GM23338 (cell line): Measurements from ENCODE around the gene PPP2R2D. TPM values are rescaled to one million over a fixed set of nuclear protein-coding genes. Genes with fewer than 3 reads are reported as not detected.
A peak's percentile ranks its signal among the peaks of the same experiment; 100 is the strongest.

Experiments used
- ATAC-seq: fragments of 200-7000 bp; cut with Tn5 transposase; 3 replicates; pipeline ENCODE4 v1.9.1; 2020
- DNase-seq: peaks from one replicate; pipeline ENCODE4 v3.0.0-alpha.2; 2015; ENCODE audit warnings: low spot score
- H2AFZ ChIP-seq: fragments of 200-600 bp; sonication (generic); 2 replicates; pipeline ENCODE4 v1.8.0; 2016; ENCODE audit warnings: antibody characterized with exemption, mild to moderate bottlenecking, moderate library complexity
- H3F3A ChIP-seq: fragments of 200-600 bp; sonication (generic); replicated peaks from 2 replicates; pipeline ENCODE4 v1.8.0; 2017; ENCODE audit warnings: antibody characterized with exemption, mixed run types, low read depth
- H3K27ac ChIP-seq: fragments of 200-600 bp; sonication (generic); 2 replicates; pipeline ENCODE4 v1.6.1; 2016; ENCODE audit warnings: low read depth
- H3K27me3 ChIP-seq: fragments of 200-600 bp; sonication (generic); 2 replicates; pipeline ENCODE4 v1.8.0; 2016; ENCODE audit warnings: mild to moderate bottlenecking, mixed run types, moderate library complexity; ENCODE audit not compliant: insufficient read depth
- H3K36me3 ChIP-seq: fragments of 200-600 bp; sonication (generic); 2 replicates; pipeline ENCODE4 v1.8.0; 2016; ENCODE audit warnings: mild to moderate bottlenecking; ENCODE audit not compliant: insufficient read depth
- H3K4me1 ChIP-seq: fragments of 200-600 bp; sonication (generic); 2 replicates; pipeline ENCODE4 v1.8.0; 2016; ENCODE audit warnings: mild to moderate bottlenecking, moderate library complexity; ENCODE audit not compliant: insufficient read depth
- H3K4me2 ChIP-seq: fragments of 200-600 bp; sonication (generic); 2 replicates; pipeline ENCODE4 v1.7.1; 2017; ENCODE audit warnings: mixed run types
- H3K4me3 ChIP-seq: fragments of 200-600 bp; sonication (generic); 2 replicates; pipeline ENCODE4 v1.6.1; 2016; ENCODE audit warnings: mixed run types
- H3K79me2 ChIP-seq: fragments of 200-600 bp; sonication (generic); replicated peaks from 2 replicates; pipeline ENCODE4 v1.8.0; 2017; ENCODE audit warnings: mild to moderate bottlenecking; ENCODE audit not compliant: insufficient read depth
- H3K9me2 ChIP-seq: fragments of 200-600 bp; sonication (generic); 2 replicates; pipeline ENCODE4 v1.8.0; 2017; ENCODE audit not compliant: insufficient read depth
- H4K20me1 ChIP-seq: fragments of 200-600 bp; sonication (generic); replicated peaks from 2 replicates; pipeline ENCODE4 v1.8.0; 2017; ENCODE audit warnings: mild to moderate bottlenecking; ENCODE audit not compliant: insufficient read depth
- H3K27ac Mint-ChIP-seq: 2 replicates; pipeline ENCODE4 v1.8.0; 2020; ENCODE audit warnings: inconsistent platforms, mild to moderate bottlenecking, moderate library complexity, mixed read lengths
- H3K27me3 Mint-ChIP-seq: 3 replicates; pipeline ENCODE4 v1.8.0; 2022; ENCODE audit warnings: low read depth, mild to moderate bottlenecking, moderate library complexity, mixed read lengths, inconsistent platforms; ENCODE audit not compliant: insufficient read depth, poor library complexity
- H3K36me3 Mint-ChIP-seq: 3 replicates; pipeline ENCODE4 v1.8.0; 2021; ENCODE audit warnings: low read depth, mild to moderate bottlenecking, inconsistent platforms, moderate library complexity, mixed read lengths
- H3K4me1 Mint-ChIP-seq: 3 replicates; pipeline ENCODE4 v1.8.0; 2020; ENCODE audit warnings: mild to moderate bottlenecking, inconsistent platforms, mixed read lengths
- H3K4me3 Mint-ChIP-seq: 3 replicates; pipeline ENCODE4 v1.8.0; 2021; ENCODE audit warnings: moderate library complexity, mild to moderate bottlenecking, inconsistent platforms, mixed read lengths
- H3K9me3 Mint-ChIP-seq: 3 replicates; pipeline ENCODE4 v1.8.0; 2020; ENCODE audit warnings: moderate library complexity, mild to moderate bottlenecking, inconsistent platforms, mixed read lengths
- CREB1 ChIP-seq: fragments of 250-450 bp; sonication (Bioruptor Pico); IDR thresholded peaks from 2 replicates; pipeline ENCODE4 v1.5.0; 2020; ENCODE audit warnings: low read depth, mild to moderate bottlenecking, moderate library complexity
- CTCF ChIP-seq, 2 experiments: fragments of 200-600 bp in 1 of 2; sonication (generic) in 1 of 2; conservative IDR thresholded peaks; 2 replicates each; pipeline versions ENCODE4 v1.5.1 to v1.6.1; 2016 to 2017; ENCODE audit warnings: antibody characterized with exemption in 2 of 2, low read depth in 2 of 2, mild to moderate bottlenecking in 2 of 2, moderate library complexity in 1 of 2
- ETS1 ChIP-seq: IDR thresholded peaks from 2 replicates; pipeline ENCODE4 v1.6.1; 2016; ENCODE audit warnings: antibody characterized with exemption
- EZH2 ChIP-seq: fragments of 200-600 bp; sonication (generic); IDR thresholded peaks from one replicate; pipeline ENCODE4 v1.8.0; 2017; ENCODE audit warnings: antibody characterized with exemption, mild to moderate bottlenecking, low read depth; ENCODE audit not compliant: unreplicated experiment
- JUNB ChIP-seq: IDR thresholded peaks from one replicate; pipeline ENCODE4 v1.6.1; 2016; ENCODE audit warnings: antibody characterized with exemption; ENCODE audit not compliant: unreplicated experiment
- NANOG ChIP-seq: IDR thresholded peaks from 2 replicates; pipeline ENCODE4 v1.6.1; 2016; ENCODE audit warnings: antibody characterized with exemption, borderline replicate concordance
- POLR2AphosphoS5 ChIP-seq: IDR thresholded peaks from 2 replicates; pipeline ENCODE4 v1.6.1; 2016; ENCODE audit warnings: antibody characterized with exemption, low read depth
- ZNF331 ChIP-seq: fragments of 250-450 bp; sonication (Bioruptor Pico); IDR thresholded peaks from 2 replicates; pipeline ENCODE4 v1.5.0; 2020; ENCODE audit warnings: low read depth, mild to moderate bottlenecking, moderate library complexity
- polyA plus RNA-seq: library from polyadenylated mRNA; unstranded; fragments of >200 nt; fragmentation: Nextera tagmentation; extraction: Ambion mirVana; gene quantifications from 2 replicates; pipeline ENCODE4 v1.2.1, GENCODE V29; 2016
- total RNA-seq: library from RNA; depleted of rRNA; stranded (reverse); fragments of >200 nt; shearing (Covaris generic); gene quantifications from 2 replicates; pipeline ENCODE4 v1.2.3, GENCODE V29; 2014
- TF ChIP-seq, protein P1 (sequence below): fragments of 250-450 bp; sonication (Bioruptor Pico); IDR thresholded peaks from 2 replicates; pipeline ENCODE4 v1.5.0; 2020; ENCODE audit warnings: mild to moderate bottlenecking, moderate library complexity
- TF ChIP-seq, protein P2 (sequence below): IDR thresholded peaks from one replicate; pipeline ENCODE4 v1.6.1; 2018; ENCODE audit warnings: antibody characterized with exemption; ENCODE audit not compliant: unreplicated experiment

The PPP2R2D gene
- total and polyA plus RNA-seq, 2 experiments from 2014 or later: 28.8 to 33.7 TPM

DNA sequence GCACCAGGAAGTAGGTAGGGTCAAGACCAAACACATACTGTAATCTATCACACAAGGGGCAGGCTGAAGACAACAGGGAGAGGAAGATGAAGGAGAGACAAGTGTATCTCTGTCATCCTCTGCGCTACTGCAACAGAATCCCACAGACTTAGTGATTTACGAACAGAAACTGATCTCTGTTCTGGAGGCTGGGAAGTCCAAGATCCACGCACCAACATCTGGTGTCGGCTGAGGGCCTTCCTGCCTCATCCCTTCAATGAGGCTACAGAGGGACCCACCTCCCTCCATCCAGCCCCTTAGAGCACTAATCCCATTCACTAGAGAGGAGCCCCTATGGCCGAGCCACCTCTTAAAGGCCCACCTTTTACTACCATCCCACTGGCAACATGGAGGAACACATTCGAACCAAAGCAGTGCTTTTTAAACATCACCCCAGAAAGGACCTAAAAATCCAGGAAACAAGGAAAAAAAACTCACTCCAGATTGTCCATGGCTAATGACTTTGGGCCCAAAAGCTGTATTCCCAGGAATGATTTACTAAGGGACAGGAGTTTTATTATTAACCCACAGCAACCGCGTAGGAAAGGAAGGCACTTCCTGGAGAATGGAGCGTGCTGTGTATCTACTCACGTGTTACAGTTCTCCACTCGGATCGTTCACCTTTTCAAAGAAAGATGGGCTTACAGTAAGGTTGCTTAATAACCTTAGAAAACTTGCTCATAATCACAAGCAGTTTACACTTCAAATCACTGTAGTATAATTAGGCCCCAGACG, 76.7 kb downstream of the PPP2R2D start (continued):
- TF ChIP-seq, protein P1, sequence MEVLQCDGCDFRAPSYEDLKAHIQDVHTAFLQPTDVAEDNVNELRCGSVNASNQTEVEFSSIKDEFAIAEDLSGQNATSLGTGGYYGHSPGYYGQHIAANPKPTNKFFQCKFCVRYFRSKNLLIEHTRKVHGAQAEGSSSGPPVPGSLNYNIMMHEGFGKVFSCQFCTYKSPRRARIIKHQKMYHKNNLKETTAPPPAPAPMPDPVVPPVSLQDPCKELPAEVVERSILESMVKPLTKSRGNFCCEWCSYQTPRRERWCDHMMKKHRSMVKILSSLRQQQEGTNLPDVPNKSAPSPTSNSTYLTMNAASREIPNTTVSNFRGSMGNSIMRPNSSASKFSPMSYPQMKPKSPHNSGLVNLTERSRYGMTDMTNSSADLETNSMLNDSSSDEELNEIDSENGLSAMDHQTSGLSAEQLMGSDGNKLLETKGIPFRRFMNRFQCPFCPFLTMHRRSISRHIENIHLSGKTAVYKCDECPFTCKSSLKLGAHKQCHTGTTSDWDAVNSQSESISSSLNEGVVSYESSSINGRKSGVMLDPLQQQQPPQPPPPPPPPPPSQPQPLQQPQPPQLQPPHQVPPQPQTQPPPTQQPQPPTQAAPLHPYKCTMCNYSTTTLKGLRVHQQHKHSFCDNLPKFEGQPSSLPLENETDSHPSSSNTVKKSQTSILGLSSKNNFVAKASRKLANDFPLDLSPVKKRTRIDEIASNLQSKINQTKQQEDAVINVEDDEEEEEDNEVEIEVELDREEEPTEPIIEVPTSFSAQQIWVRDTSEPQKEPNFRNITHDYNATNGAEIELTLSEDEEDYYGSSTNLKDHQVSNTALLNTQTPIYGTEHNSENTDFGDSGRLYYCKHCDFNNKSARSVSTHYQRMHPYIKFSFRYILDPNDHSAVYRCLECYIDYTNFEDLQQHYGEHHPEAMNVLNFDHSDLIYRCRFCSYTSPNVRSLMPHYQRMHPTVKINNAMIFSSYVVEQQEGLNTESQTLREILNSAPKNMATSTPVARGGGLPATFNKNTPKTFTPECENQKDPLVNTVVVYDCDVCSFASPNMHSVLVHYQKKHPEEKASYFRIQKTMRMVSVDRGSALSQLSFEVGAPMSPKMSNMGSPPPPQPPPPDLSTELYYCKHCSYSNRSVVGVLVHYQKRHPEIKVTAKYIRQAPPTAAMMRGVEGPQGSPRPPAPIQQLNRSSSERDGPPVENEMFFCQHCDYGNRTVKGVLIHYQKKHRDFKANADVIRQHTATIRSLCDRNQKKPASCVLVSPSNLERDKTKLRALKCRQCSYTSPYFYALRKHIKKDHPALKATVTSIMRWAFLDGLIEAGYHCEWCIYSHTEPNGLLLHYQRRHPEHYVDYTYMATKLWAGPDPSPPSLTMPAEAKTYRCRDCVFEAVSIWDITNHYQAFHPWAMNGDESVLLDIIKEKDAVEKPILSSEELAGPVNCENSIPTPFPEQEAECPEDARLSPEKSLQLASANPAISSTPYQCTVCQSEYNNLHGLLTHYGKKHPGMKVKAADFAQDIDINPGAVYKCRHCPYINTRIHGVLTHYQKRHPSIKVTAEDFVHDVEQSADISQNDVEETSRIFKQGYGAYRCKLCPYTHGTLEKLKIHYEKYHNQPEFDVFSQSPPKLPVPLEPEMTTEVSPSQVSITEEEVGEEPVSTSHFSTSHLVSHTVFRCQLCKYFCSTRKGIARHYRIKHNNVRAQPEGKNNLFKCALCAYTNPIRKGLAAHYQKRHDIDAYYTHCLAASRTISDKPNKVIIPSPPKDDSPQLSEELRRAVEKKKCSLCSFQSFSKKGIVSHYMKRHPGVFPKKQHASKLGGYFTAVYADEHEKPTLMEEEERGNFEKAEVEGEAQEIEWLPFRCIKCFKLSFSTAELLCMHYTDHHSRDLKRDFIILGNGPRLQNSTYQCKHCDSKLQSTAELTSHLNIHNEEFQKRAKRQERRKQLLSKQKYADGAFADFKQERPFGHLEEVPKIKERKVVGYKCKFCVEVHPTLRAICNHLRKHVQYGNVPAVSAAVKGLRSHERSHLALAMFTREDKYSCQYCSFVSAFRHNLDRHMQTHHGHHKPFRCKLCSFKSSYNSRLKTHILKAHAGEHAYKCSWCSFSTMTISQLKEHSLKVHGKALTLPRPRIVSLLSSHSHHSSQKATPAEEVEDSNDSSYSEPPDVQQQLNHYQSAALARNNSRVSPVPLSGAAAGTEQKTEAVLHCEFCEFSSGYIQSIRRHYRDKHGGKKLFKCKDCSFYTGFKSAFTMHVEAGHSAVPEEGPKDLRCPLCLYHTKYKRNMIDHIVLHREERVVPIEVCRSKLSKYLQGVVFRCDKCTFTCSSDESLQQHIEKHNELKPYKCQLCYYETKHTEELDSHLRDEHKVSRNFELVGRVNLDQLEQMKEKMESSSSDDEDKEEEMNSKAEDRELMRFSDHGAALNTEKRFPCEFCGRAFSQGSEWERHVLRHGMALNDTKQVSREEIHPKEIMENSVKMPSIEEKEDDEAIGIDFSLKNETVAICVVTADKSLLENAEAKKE (CRISPR knock-in tag): no peak

DNA sequence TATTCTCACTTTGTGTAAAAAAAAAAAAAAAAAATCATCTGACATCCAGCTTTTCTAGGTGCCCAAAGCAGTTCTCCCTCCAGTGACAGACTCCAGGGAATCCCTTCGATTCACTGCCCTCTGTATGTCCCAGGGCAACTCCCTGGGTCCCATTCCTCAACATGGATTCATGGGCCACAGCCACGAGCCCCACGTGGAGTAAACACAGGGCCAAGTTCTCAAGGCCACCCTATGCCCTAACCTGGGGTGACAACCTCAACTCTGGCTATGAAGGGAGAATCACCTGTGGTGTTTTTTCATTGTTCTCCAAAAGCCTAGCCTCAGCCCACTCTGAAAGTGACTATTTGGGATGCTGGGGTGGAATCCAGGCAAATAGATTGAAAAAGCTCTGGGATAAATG, 77.6 kb downstream of the PPP2R2D start:
- Histone ChIP-seq H3K79me2 (peaks cover 50% of the 10 kb centered on the region), H3K9me2 (no peaks in the 10 kb centered on the region), H2AFZ (no peak overlapping the region), H3K36me3 (no peaks in the 10 kb centered on the region), H4K20me1 (peaks cover 32% of the 10 kb centered on the region), H3K27ac (no peak overlapping the region), H3K4me2 (peak overlapping the region; percentile 69), H3F3A (no peaks in the 10 kb centered on the region; the same call in 1 of the 2 replicates), H3K4me1 (peaks cover 33% of the 10 kb centered on the region), H3K27me3 (peaks cover 38% of the 10 kb centered on the region), H3K4me3 (no peak overlapping the region; the same call in 1 of the 2 replicates)
- DNase-seq (no peak), ATAC-seq (no peak)
- Mint-ChIP-seq H3K27ac (no peak overlapping the region), H3K4me1 (peaks cover 32% of the 10 kb centered on the region), H3K4me3 (no peak overlapping the region), H3K36me3 (peaks cover 18% of the 10 kb centered on the region), H3K9me3 (0 out of 3 replicates have a peak, but pooled peaks cover 3% of the 10 kb centered on the region), H3K27me3 (peaks cover 24% of the 10 kb centered on the region)
- TF ChIP-seq JUNB (no peak), POLR2AphosphoS5 (no peak), CREB1 (CRISPR knock-in tag) (no peak), NANOG (no peak), ETS1 (no peak), CTCF (conservative IDR thresholded peaks at IDR 0.05; ENCODE audit: low read depth in 2 of 2) (no peak), ZNF331 (no peak), EZH2 (no peak)
- TF ChIP-seq, protein P2, sequence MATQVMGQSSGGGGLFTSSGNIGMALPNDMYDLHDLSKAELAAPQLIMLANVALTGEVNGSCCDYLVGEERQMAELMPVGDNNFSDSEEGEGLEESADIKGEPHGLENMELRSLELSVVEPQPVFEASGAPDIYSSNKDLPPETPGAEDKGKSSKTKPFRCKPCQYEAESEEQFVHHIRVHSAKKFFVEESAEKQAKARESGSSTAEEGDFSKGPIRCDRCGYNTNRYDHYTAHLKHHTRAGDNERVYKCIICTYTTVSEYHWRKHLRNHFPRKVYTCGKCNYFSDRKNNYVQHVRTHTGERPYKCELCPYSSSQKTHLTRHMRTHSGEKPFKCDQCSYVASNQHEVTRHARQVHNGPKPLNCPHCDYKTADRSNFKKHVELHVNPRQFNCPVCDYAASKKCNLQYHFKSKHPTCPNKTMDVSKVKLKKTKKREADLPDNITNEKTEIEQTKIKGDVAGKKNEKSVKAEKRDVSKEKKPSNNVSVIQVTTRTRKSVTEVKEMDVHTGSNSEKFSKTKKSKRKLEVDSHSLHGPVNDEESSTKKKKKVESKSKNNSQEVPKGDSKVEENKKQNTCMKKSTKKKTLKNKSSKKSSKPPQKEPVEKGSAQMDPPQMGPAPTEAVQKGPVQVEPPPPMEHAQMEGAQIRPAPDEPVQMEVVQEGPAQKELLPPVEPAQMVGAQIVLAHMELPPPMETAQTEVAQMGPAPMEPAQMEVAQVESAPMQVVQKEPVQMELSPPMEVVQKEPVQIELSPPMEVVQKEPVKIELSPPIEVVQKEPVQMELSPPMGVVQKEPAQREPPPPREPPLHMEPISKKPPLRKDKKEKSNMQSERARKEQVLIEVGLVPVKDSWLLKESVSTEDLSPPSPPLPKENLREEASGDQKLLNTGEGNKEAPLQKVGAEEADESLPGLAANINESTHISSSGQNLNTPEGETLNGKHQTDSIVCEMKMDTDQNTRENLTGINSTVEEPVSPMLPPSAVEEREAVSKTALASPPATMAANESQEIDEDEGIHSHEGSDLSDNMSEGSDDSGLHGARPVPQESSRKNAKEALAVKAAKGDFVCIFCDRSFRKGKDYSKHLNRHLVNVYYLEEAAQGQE: no peak
